HepG2 (cell line): ENCODE data around the gene TTPAL. TPM values are rescaled to one million over a fixed set of nuclear protein-coding genes. Genes with fewer than 3 reads are reported as not detected.
A peak's percentile ranks its signal among the peaks of the same experiment; 100 is the strongest.

Experiments used
- ARNT2 ChIP-seq: sonication (generic); formaldehyde crosslinking; IDR thresholded peaks from 2 replicates; pipeline ENCODE4 v1.8.0; 2022; ENCODE audit warnings: mild to moderate bottlenecking, low read depth, missing genetic modification reagents, moderate library complexity
- ATF2 ChIP-seq: sonication (generic); formaldehyde crosslinking; IDR thresholded peaks from 2 replicates; pipeline ENCODE4 v1.4.0; 2020; ENCODE audit warnings: missing genetic modification reagents
- KDM1A ChIP-seq: IDR thresholded peaks from 2 replicates; pipeline ENCODE4 v1.6.1; 2016; ENCODE audit warnings: missing compliant biosample characterization
- MYPOP ChIP-seq: sonication (generic); formaldehyde crosslinking; IDR thresholded peaks from 2 replicates; pipeline ENCODE4 v1.8.1; 2023; ENCODE audit warnings: mild to moderate bottlenecking, moderate library complexity, missing genetic modification reagents
- PAXIP1 ChIP-seq: sonication (generic); formaldehyde crosslinking; conservative IDR thresholded peaks from 2 replicates; pipeline ENCODE4 v1.4.0; 2020; ENCODE audit warnings: mild to moderate bottlenecking, missing genetic modification reagents, moderate library complexity
- RXRA ChIP-seq: sonication (generic); formaldehyde crosslinking; IDR thresholded peaks from 2 replicates; pipeline ENCODE4 v1.5.1; 2020; ENCODE audit warnings: missing genetic modification reagents
- THRA ChIP-seq: sonication (generic); formaldehyde crosslinking; IDR thresholded peaks from 2 replicates; pipeline ENCODE4 v1.4.0; 2020; ENCODE audit warnings: missing genetic modification reagents, borderline replicate concordance
- ZEB1 ChIP-seq: IDR thresholded peaks from 2 replicates; pipeline ENCODE4 v1.6.1; 2012; ENCODE audit warnings: mild to moderate bottlenecking, low read depth, inconsistent platforms; ENCODE audit not compliant: insufficient replicate concordance
- ZNF276 ChIP-seq: sonication (generic); formaldehyde crosslinking; IDR thresholded peaks from 2 replicates; pipeline ENCODE4 v1.4.0; 2020; ENCODE audit warnings: mild to moderate bottlenecking, low read depth, missing genetic modification reagents
- ZNF547 ChIP-seq: sonication (generic); formaldehyde crosslinking; IDR thresholded peaks from 2 replicates; pipeline ENCODE4 v1.5.1; 2020; ENCODE audit warnings: mild to moderate bottlenecking, missing genetic modification reagents
- ZNF549 ChIP-seq: sonication (generic); formaldehyde crosslinking; IDR thresholded peaks from 2 replicates; pipeline ENCODE4 v1.5.0; 2020; ENCODE audit warnings: missing genetic modification reagents
- ZNF709 ChIP-seq: sonication (generic); formaldehyde crosslinking; IDR thresholded peaks from 2 replicates; pipeline ENCODE4 v1.5.0; 2020; ENCODE audit warnings: mild to moderate bottlenecking, missing genetic modification reagents
- ZNF740 ChIP-seq: sonication (generic); formaldehyde crosslinking; IDR thresholded peaks from 2 replicates; pipeline ENCODE4 v1.4.0; 2020; ENCODE audit warnings: missing genetic modification reagents
- ZNF772 ChIP-seq: sonication (generic); formaldehyde crosslinking; IDR thresholded peaks from 2 replicates; pipeline ENCODE4 v1.5.0; 2020; ENCODE audit warnings: mild to moderate bottlenecking, missing genetic modification reagents
- ZNF781 ChIP-seq: sonication (generic); formaldehyde crosslinking; IDR thresholded peaks from 2 replicates; pipeline ENCODE4 v1.5.1; 2020; ENCODE audit warnings: borderline replicate concordance, mild to moderate bottlenecking, missing genetic modification reagents; ENCODE audit errors: not compliant biosample characterization
- ZNF83 ChIP-seq: sonication (generic); formaldehyde crosslinking; IDR thresholded peaks from 2 replicates; pipeline ENCODE4 v1.4.0; 2020; ENCODE audit warnings: missing genetic modification reagents, mild to moderate bottlenecking, borderline replicate concordance
- ZSCAN9 ChIP-seq: IDR thresholded peaks from 2 replicates; pipeline ENCODE4 v1.6.1; 2016; ENCODE audit warnings: borderline replicate concordance
- polyA plus RNA-seq, 8 experiments: library from polyadenylated mRNA; depleted of rRNA in 3 of 8; stranded (reverse) in 7 of 8; unstranded in 1 of 8; fragments of >200 nt; fragmentation: Illumina TruSeq in 4 of 8; extraction: Trizol in 4 of 8; gene quantifications; 2 replicates each; pipeline versions ENCODE4 v1.2.1 to v1.2.3, GENCODE V29; 2011 to 2016; ENCODE audit warnings: low read depth in 4 of 8, missing spikeins in 1 of 8, mixed read lengths in 1 of 8; ENCODE audit not compliant: insufficient read depth in 1 of 8
- total RNA-seq, 5 experiments: library from RNA; depleted of rRNA; stranded (reverse); fragments of >200 nt; fragmentation: Illumina TruSeq; extraction: Trizol; gene quantifications; 2 replicates each; pipeline ENCODE4 v1.2.3, GENCODE V29; 2016; ENCODE audit warnings: low read depth in 1 of 5

The TTPAL gene
- total and polyA plus RNA-seq, 2 of the 13 experiments (the other 11 are each of a cell fraction or from before 2014, with no cell fraction given): 4.3 to 18.8 TPM

GRCh38 chr20:44433751-44434538, 41.7 kb upstream of the TTPAL start (continued):
- TF ChIP-seq ZEB1 (peak; percentile 61), PAXIP1 (CRISPR knock-in tag) (peak; percentile 77), KDM1A (CRISPR knock-in tag) (peak; percentile 89; the same call in 1 of the 2 replicates), ZNF772 (CRISPR knock-in tag) (peak; percentile 76; the same call in 1 of the 2 replicates), ZNF740 (CRISPR knock-in tag) (peak; percentile 94; the same call in 1 of the 2 replicates), ZSCAN9 (CRISPR knock-in tag) (peak; percentile 69; the same call in 1 of the 2 replicates), ZNF83 (CRISPR knock-in tag) (no peak), ATF2 (CRISPR knock-in tag) (no peak), ZNF709 (CRISPR knock-in tag) (0 out of 2 replicates have a peak, but pooled peaks have one; percentile 69), THRA (CRISPR knock-in tag) (0 out of 2 replicates have a peak, but pooled peaks have one; percentile 16), MYPOP (CRISPR knock-in tag) (0 out of 2 replicates have a peak, but pooled peaks have one; percentile 46), ARNT2 (CRISPR knock-in tag) (no peak), RXRA (CRISPR knock-in tag) (peak; percentile 66; the same call in 1 of the 2 replicates), ZNF276 (CRISPR knock-in tag) (peak; percentile 49; the same call in 1 of the 2 replicates), ZNF547 (peak; percentile 72), ZNF781 (CRISPR knock-in tag) (no peak), ZNF549 (CRISPR knock-in tag) (no peak)
